Epithelial cell of proximal tubule (primary cell): ENCODE data around the gene TNKS1BP1. TPM values are rescaled to one million over a fixed set of nuclear protein-coding genes. Genes with fewer than 3 reads are reported as not detected.
A peak's percentile ranks its signal among the peaks of the same experiment; 100 is the strongest.

Experiments used
- DNase-seq: peaks from one replicate; pipeline ENCODE4 v3.0.0-alpha.2; 2011; ENCODE audit warnings: low read depth
- H3K4me3 ChIP-seq: 2 replicates; pipeline ENCODE4 v1.5.1; 2011; ENCODE audit warnings: low read depth, mild to moderate bottlenecking, low read length
- total RNA-seq: library from RNA; depleted of rRNA; stranded (reverse); fragments of >200 nt; gene quantifications from 2 replicates; pipeline ENCODE4 v1.2.3, GENCODE V29; 2015
- TF ChIP-seq, protein P1 (sequence below): conservative IDR thresholded peaks from 2 replicates; pipeline ENCODE4 v1.5.1; 2012; ENCODE audit warnings: low read depth, mild to moderate bottlenecking, low read length

The TNKS1BP1 gene
- total RNA-seq, 1 donor from 2014 or later = 65.4 TPM

DNA sequence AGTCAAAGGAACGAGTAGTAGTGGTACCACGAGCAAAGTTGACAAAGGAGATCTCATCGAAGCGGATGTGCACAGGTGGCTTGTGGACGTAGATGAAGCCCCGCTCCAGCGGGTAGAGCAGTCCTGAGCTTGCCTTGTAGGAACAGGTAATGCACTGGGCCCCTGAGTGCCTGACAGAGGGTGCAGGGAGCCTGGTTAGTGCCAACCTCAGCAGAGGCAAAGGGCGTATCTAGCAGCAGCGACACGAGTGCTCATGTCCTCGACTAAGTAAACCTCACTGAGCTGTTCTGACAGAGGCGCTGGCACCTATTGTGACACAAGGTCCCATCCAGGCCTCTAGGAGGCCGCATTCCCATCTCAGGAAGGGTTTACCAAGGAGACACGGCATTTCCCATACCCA is 7.0 kb upstream of the TNKS1BP1 start:
- TF ChIP-seq, protein P1, sequence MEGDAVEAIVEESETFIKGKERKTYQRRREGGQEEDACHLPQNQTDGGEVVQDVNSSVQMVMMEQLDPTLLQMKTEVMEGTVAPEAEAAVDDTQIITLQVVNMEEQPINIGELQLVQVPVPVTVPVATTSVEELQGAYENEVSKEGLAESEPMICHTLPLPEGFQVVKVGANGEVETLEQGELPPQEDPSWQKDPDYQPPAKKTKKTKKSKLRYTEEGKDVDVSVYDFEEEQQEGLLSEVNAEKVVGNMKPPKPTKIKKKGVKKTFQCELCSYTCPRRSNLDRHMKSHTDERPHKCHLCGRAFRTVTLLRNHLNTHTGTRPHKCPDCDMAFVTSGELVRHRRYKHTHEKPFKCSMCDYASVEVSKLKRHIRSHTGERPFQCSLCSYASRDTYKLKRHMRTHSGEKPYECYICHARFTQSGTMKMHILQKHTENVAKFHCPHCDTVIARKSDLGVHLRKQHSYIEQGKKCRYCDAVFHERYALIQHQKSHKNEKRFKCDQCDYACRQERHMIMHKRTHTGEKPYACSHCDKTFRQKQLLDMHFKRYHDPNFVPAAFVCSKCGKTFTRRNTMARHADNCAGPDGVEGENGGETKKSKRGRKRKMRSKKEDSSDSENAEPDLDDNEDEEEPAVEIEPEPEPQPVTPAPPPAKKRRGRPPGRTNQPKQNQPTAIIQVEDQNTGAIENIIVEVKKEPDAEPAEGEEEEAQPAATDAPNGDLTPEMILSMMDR = no peak
- H3K4me3 ChIP-seq = no peak overlapping the region
- DNase-seq = no peak

DNA sequence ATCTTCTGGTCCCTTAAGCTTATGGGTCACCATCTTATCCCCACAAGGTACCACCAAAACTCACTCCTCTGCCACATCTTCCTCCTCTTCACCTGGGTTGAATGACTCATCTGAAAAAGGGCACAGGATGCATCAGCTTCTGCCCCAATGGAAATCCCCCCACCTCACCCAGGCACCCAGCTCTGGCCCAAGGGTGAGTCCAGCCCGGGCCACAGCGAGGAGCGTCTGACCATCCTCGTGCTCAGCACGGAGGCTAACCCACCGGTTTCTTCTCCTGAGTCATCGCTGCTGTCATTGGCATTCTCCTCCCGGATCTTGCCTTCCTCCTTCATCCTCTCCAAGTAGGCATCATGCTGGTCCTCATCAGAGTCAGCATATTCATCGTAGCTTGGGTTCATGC is 5.3 kb upstream of the TNKS1BP1 start:
- TF ChIP-seq, protein P1 = no peak
- no peak for DNase-seq

GRCh38 chr11:57327721-57328120 is 3.0 kb upstream of the TNKS1BP1 start:
- DNase-seq = no peak
- TF ChIP-seq, protein P1 = no peak
- no peak overlapping the region for H3K4me3 ChIP-seq

More for the DNA sequence above, 5.3 kb upstream of the TNKS1BP1 start:
- H3K4me3 ChIP-seq = no peak overlapping the region

- no peak for DNase-seq
- H3K4me3 ChIP-seq = peak overlapping the region; percentile 94
- TF ChIP-seq, protein P1 = no peak
Measured at GRCh38 chr11:57325735-57326048, 940 bp upstream of the TNKS1BP1 start.

DNA sequence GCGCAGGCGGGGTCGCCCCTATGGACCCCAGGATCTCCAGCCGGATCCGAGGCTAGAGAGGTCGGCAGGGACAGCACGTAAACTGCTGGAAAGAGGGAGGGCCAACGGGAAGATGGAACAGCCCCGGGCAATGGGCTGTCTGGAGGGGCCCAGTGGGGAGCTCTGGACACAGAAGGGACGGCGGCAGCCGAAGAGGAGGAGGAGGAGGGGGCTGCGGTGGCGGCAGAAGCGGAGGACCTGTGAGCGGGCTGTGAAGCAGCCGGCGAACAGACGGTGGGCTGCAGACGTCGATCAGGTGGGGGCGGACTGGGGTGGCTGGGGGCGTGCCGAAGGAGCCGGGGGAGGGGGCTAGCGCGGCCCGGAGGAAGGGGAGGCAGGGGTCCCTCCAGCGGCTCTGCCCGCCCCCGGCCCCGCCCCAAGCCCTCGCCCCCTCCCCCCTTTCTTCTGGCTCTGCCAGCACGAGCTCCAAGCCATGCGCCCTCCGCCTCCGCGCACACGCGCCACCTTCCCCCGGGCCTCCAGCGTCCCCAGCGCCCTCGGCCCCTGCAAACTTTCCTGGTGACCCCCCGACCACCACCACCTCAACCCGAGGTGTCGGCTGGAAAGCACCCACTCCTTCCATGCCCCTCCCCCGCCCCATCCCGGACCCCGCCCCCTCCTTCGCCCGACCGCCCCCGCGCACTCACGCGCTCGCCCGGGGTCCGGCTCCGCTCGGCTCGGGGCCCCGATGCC is 432 bp downstream of the TNKS1BP1 start:
- TF ChIP-seq, protein P1 = no peak
- DNase-seq = no peak
- peak overlapping the region; percentile 94 for H3K4me3 ChIP-seq

- no peak for DNase-seq
- TF ChIP-seq, protein P1 = no peak
Measured at GRCh38 chr11:57323855-57324153, 948 bp downstream of the TNKS1BP1 start.

GRCh38 chr11:57323167-57323854 is 1.4 kb downstream of the TNKS1BP1 start:
- peak overlapping the region; percentile 94 for H3K4me3 ChIP-seq
- TF ChIP-seq, protein P1 = peak; percentile 21
- no peak for DNase-seq

More at GRCh38 chr11:57323855-57324153, 948 bp downstream of the TNKS1BP1 start:
- peak overlapping the region; percentile 94 for H3K4me3 ChIP-seq
